ENCODE results near the gene DAPK2.
"Not testable (repeated sequence)": the region's sequence is repeated elsewhere in the genome, so short reads cannot be mapped to it uniquely, and the experiment has no call there.

Gene DAPK2

GRCh38 chr15:63977119-63977518 is 69.2 kb downstream of the DAPK2 start:
- DNase-seq, result no peak

- no peak for DNase-seq
These were observed 72.3 kb downstream of the DAPK2 start for GRCh38 chr15:63974021-63974420.

GRCh38 chr15:63973212-63974009 is 72.9 kb downstream of the DAPK2 start:
- no peak for DNase-seq

DNA sequence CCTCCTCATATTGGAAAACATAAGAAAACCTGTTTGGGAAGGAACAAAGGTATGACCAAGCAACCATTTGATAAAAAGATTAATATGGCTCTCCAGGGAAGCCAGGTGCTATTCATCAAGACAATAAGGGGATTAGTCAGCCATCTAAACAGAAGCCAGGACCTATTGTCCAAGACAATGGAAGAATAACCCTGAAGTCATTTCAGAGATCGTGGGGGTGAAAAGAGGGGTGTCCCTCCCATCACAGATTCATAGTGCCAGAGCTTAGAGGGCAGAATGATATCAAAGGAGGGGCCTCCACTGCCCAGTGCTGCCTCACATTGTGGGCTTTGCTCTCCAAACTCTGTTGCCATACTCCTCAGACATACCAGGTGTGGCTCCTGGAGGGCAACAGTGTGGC is 73.5 kb downstream of the DAPK2 start:
- DNase-seq, result no peak

DNA sequence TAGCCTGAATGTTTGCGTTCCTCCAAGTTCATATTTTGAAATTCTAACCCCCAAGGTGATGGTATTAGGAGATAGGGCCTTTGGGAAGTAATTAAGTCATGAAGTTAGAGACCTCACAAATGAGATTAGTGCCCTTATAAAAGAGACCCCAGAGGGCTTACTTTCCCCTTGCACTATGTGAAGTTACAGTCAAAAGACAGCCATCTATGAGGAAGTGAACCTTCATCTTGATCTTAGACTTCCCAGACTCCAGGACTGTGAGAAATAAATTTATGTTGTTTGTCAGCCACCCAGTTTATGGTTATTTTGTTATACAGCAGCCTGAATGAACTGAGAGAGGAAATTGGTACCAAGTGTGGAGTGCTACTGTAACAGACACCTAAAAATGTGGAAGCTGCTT is 74.4 kb downstream of the DAPK2 start:
- no peak for DNase-seq

GRCh38 chr15:63971427-63971805 is 74.9 kb downstream of the DAPK2 start:
- no peak for DNase-seq

- no peak for DNase-seq
These were observed 75.5 kb downstream of the DAPK2 start for GRCh38 chr15:63970621-63971426.

DNA sequence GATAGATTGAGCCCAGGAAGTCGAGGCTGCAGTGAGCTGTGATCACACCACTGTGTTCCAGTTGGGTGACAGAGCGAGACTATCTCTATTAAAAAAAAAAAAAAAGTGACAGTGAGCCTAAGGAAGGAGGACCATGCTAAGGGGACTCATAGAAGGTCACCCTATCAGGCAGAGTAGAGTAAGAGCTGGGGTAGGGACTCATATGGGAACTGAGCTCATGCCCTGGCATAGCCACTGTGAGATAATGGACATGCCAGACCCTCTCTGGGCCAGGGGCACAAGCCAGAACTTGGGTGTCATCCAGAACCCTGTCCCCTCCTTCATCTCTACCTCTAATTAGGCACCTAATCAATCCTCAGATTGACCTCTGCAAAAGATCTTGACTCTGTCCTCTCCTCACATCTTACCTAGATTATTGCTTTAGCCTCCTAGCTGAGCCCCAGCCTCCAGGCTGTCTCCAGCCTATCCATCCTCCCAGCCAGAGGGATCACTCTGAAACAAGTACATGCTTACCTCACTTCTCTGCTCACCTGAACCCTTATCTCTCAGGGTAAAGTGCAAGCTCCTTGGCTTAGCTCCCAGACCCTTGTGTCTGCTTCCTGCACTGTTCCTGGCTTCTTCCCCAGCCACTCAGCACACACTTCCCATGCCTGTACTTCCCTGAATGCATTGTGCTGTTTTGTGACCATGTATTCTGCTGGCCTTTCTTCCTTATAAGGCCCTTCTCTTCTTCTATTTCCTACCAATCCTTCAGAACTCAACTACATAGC is 76.4 kb downstream of the DAPK2 start:
- no peak for DNase-seq

GRCh38 chr15:63968700-63969099 is 77.6 kb downstream of the DAPK2 start:
- DNase-seq, result peak in 6 of 58 donors; percentile 10 to 24 (median 21)

- DNase-seq, result no peak
These were observed 78.2 kb downstream of the DAPK2 start for GRCh38 chr15:63968122-63968524.

- no peak for DNase-seq
These were observed 78.7 kb downstream of the DAPK2 start for GRCh38 chr15:63967616-63968015.

DNA sequence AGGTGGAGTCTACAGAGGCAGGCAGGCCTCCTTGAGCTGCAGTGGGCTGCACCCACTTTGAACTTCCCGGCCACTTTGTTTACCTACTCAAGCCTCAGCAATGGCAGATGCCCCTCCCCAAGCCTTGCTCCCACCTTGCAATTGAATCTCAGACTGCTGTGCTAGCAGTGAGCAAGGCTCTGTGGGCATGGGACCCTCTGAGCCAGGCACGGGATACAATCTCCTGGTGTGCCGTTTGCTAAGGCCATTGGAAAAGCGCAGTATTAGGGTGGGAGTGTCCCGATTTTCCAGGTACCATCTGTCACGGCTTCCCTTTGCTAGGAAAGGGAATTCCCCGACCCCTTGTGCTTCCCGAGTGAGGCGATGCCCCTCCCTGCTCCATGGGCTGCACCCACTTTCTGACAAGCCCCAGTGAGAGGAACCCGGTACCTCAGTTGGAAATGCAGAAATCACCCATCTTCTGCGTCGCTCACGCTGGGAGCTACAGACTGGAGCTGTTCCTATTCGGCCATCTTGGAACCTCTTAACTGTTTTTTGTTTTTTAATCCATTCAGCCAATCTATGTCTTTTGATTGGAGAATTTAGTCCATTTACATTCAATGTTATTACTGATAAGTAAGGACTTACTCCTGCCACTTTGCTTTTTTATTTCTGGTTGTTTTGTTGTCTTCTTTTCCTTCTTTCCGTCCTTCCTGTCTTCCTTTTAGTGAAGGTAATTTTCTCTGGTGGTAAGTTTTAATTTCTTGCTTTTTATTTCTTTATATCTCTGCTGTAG is 83.2 kb downstream of the DAPK2 start:
- not testable (repeated sequence) for DNase-seq

DNA sequence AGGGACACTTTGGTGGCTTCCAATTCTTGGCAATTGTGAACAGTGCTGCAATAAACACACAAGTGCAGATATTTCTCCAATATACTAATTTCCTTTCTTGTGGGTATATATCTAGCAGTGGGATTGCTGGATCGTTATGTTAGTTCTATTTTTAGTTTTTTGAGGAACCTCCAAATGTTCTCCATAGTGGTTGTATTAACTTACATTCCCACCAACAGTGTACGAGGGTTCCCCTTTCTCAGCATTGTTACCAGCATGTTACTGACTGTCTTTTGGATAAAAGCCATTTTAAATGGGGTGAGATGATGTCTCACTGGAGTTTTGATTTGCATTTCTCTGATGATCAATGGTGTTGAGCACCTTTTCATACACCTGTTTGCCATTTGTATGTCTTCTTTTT is 92.8 kb downstream of the DAPK2 start:
- no peak for DNase-seq

GRCh38 chr15:63950911-63951481 is 95.3 kb downstream of the DAPK2 start:
- no peak for DNase-seq

DNA sequence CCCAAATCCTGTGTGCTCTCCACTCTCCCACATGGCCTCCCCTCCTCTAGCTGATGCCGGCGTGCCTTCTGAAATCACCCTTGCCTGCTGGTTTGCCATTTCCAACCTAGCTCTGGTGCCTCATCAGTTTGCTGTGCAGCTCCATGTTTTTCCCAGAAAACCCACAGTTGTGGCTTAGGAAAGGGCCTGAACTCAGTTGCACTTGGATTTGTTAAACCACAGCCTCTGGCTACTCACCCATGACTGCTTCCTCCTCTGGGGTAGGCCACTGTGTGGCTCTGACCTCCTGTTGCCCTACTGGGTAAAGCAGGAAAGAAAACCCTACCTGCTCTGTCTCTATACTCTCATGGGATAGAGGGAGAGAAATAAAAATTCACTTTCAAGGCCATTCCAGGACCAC is 97.3 kb downstream of the DAPK2 start:
- DNase-seq, result no peak

- no peak for DNase-seq
These were observed 97.8 kb downstream of the DAPK2 start for GRCh38 chr15:63948436-63948835.

DNA sequence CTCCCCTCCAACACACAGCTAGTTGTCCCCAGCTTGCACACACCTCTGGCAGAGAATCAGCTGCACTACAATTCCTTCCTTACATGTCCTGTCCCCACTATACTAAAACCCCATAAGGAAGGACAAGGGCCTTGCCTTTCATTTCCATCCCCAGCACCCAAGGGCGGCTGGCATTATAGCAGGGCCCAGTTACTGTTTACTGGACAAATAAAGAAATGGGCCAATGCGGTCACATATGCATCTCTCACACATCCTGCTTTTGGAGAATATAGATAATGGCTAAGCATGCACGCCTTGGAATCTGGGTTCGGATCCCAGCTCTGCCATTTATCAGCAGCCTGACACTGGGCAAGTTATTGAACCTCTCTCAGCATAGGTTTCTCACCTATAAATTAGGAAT is 99.1 kb downstream of the DAPK2 start:
- DNase-seq, result no peak

- no peak for DNase-seq
These were observed 99.7 kb downstream of the DAPK2 start for GRCh38 chr15:63946524-63947065.

DNA sequence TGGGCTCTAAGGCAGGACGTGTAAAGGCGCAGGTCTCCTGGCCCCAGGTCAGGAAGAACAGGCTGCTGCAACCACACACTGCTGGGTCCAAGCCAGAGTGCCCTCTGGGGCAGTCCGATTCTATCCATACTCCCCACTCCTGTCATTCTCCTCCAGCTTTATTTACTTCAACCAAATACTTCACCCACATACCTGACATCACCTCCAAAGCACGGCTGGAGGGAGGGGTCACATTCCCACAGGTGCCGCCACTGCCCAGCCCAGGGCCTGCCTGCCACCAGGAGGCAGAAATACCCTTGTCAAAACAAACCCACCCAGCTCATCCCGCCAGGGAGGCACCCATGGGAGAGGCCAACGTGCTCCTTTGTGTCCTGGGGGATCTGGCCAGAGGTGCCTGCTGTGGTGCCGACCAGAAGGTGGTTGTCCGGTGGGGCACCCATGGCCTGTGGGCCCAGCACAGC is 100.4 kb downstream of the DAPK2 start:
- DNase-seq, result no peak
